ENCODE measurements around the gene CHD3. TPM values are rescaled to one million over a fixed set of nuclear protein-coding genes. Genes with fewer than 3 reads are reported as not detected.

CHD3 gene
- total RNA-seq, 1 donor from 2014 or later, result 145 TPM

- intact Hi-C loops (cut with micrococcal nuclease), result no loop called here
Observed at GRCh38 chr17:7959503-7960253, 71.1 kb downstream of the CHD3 start.

- intact Hi-C loops (cut with micrococcal nuclease), result no loop called here
Observed at GRCh38 chr17:7961421-7961820, 72.8 kb downstream of the CHD3 start.

Other genes with a start within 250 kb of the CHD3 start
- gene ATP1B2, start 237.9 kb upstream of the CHD3 start, total RNA-seq, result 0.22 and 0.37 TPM in 2 replicates
- 207 and 218 TPM in 2 replicates for gene TP53, start 201.3 kb upstream of the CHD3 start, total RNA-seq
- gene WRAP53, start 200.3 kb upstream of the CHD3 start, total RNA-seq, result 19.7 and 23.9 TPM in 2 replicates
- 0.05 TPM in 1 of 2 replicates, not detected in the other for gene EFNB3, start 183.6 kb upstream of the CHD3 start, total RNA-seq
- gene DNAH2, start 171.0 kb upstream of the CHD3 start, total RNA-seq, result not detected in 2 replicates
- 35.5 and 39.7 TPM in 2 replicates for gene KDM6B, start 54.6 kb upstream of the CHD3 start, total RNA-seq
- gene TMEM88, start 33.7 kb upstream of the CHD3 start, total RNA-seq, result 1.6 TPM in 2 replicates
- gene NAA38, start 31.2 kb upstream of the CHD3 start, total RNA-seq, result 51.5 and 59.9 TPM in 2 replicates
- 7.0 and 7.9 TPM in 2 replicates for gene CYB5D1, start 30.8 kb upstream of the CHD3 start, total RNA-seq
- gene RNF227, start 27.5 kb downstream of the CHD3 start, total RNA-seq, result 2.9 and 3.9 TPM in 2 replicates
- gene KCNAB3, start 41.1 kb downstream of the CHD3 start, total RNA-seq, result 9.1 and 9.8 TPM in 2 replicates
- gene TRAPPC1, start 43.2 kb downstream of the CHD3 start, total RNA-seq, result 194 and 203 TPM in 2 replicates
- gene CNTROB, start 43.4 kb downstream of the CHD3 start, total RNA-seq, result 40.5 and 47.0 TPM in 2 replicates
- gene GUCY2D, start 113.8 kb downstream of the CHD3 start, total RNA-seq, result not detected in 2 replicates
- gene ALOX15B, start 150.3 kb downstream of the CHD3 start, total RNA-seq, result not detected in 2 replicates
- 0.29 TPM in 1 of 2 replicates, not detected in the other for gene ALOX12B, start 198.9 kb downstream of the CHD3 start, total RNA-seq
- gene ALOXE3, start 229.7 kb downstream of the CHD3 start, total RNA-seq, result not detected in 2 replicates
- gene HES7, start 235.3 kb downstream of the CHD3 start, total RNA-seq, result 0.12 and 1.2 TPM in 2 replicates